ENCODE results near the gene APBA1. TPM values are rescaled to one million over a fixed set of nuclear protein-coding genes. Genes with fewer than 3 reads are reported as not detected.

APBA1 gene
- total and polyA plus RNA-seq, 9 of the 15 experiments (the other 6 are each of a cell fraction or from before 2014, with no cell fraction given): 0.01 to 0.02 TPM; not detected in 7

GRCh38 chr9:69535911-69536310 is 136.3 kb downstream of the APBA1 start:
- no peak overlapping the region for H3K4me3 ChIP-seq
- no peak for ATAC-seq
- in situ Hi-C loops (cut with MboI): loop anchor here (25.0 kb wide), 1 partner anchor 474 kb away; no protein-coding TSS in a partner anchor
- H3K9me1 ChIP-seq (ENCODE audit: control insufficient read depth, insufficient read depth, low read length): no peaks in the 10 kb centered on the region
- WGBS (ENCODE audit: insufficient coverage, low coverage, missing lambda C conversion rate): 0% methylated on average over 1 of the region's 1 CpG
- no peaks in the 10 kb centered on the region for H3K9me3 ChIP-seq (replicated peaks; ENCODE audit: control insufficient read depth, insufficient read depth, low read depth, low read length)
- H3K4me2 ChIP-seq (ENCODE audit: insufficient read depth, low read length): no peak overlapping the region
- H3K27ac ChIP-seq (ENCODE audit: extremely low read depth, low read depth, low read length): no peak overlapping the region
- DNase-seq (ENCODE audit: extremely low read depth in 1 of 4, low spot score in 3 of 4): no peak
- H3K79me2 ChIP-seq (ENCODE audit: control insufficient read depth, insufficient read depth, low read length): no peaks in the 10 kb centered on the region
- no peak overlapping the region for H2AFZ ChIP-seq (ENCODE audit: low read depth, low read length)
- H3K4me1 ChIP-seq (replicated peaks in 1 of 2; ENCODE audit: control insufficient read depth in 2 of 2, insufficient read depth in 2 of 2, low read length in 2 of 2): no peaks in the 10 kb centered on the region
- intact Hi-C loops (cut with micrococcal nuclease): no loop called here
- no peaks in the 10 kb centered on the region for H3K36me3 ChIP-seq (ENCODE audit: control insufficient read depth, insufficient read depth, low read length)
- H3K9ac ChIP-seq (ENCODE audit: insufficient read depth in 1 of 2, low read depth in 2 of 2, low read length in 2 of 2): no peak overlapping the region
- TF ChIP-seq ZFP30 (CRISPR knock-in tag; IDR thresholded peaks at IDR 0.05; ENCODE audit: borderline replicate concordance) (no peak), CBX2 (IDR thresholded peaks at IDR 0.05; ENCODE audit: insufficient read depth, low read length, poor library complexity, severe bottlenecking) (no peak), MEF2A (IDR thresholded peaks at IDR 0.05; ENCODE audit: control insufficient read depth, low read depth, low read length) (no peak), DMBX1 (CRISPR knock-in tag; IDR thresholded peaks at IDR 0.05; ENCODE audit: borderline replicate concordance) (no peak)
- POLR2A ChIA-PET: no interaction called here
- CTCF ChIA-PET (ENCODE audit: low intra/inter-chr PET ratio): no interaction called here
- H3K27me3 ChIP-seq (ENCODE audit: control insufficient read depth in 2 of 2, insufficient read depth in 2 of 2, low read length in 2 of 2): no peaks in the 10 kb centered on the region; a peak in 1 of 5 replicates
- no peaks in the 10 kb centered on the region for H4K20me1 ChIP-seq (replicated peaks; ENCODE audit: control insufficient read depth, insufficient read depth, low read length)
- BruUV-seq (replicated peaks): no TSS peak
- FAIRE-seq: no peak

- Histone ChIP-seq H3K36me3 (ENCODE audit: control insufficient read depth, insufficient read depth, low read length) (no peaks in the 10 kb centered on the region), H2AFZ (ENCODE audit: low read depth, low read length) (no peak overlapping the region), H3K9me3 (replicated peaks; ENCODE audit: control insufficient read depth, insufficient read depth, low read depth, low read length) (no peaks in the 10 kb centered on the region), H3K4me2 (ENCODE audit: insufficient read depth, low read length) (no peak overlapping the region), H3K27ac (ENCODE audit: extremely low read depth, low read depth, low read length) (no peak overlapping the region), H3K4me1 (replicated peaks in 1 of 2; ENCODE audit: control insufficient read depth in 2 of 2, insufficient read depth in 2 of 2, low read length in 2 of 2) (no peaks in the 10 kb centered on the region), H4K20me1 (replicated peaks; ENCODE audit: control insufficient read depth, insufficient read depth, low read length) (no peaks in the 10 kb centered on the region), H3K9ac (ENCODE audit: insufficient read depth in 1 of 2, low read depth in 2 of 2, low read length in 2 of 2) (no peak overlapping the region), H3K27me3 (ENCODE audit: control insufficient read depth in 2 of 2, insufficient read depth in 2 of 2, low read length in 2 of 2) (no peaks in the 10 kb centered on the region; a peak in 1 of 5 replicates), H3K9me1 (ENCODE audit: control insufficient read depth, insufficient read depth, low read length) (no peaks in the 10 kb centered on the region), H3K79me2 (ENCODE audit: control insufficient read depth, insufficient read depth, low read length) (no peaks in the 10 kb centered on the region), H3K4me3 (no peak overlapping the region)
- intact Hi-C loops (cut with micrococcal nuclease) (no loop called here), in situ Hi-C loops (cut with MboI) (loop anchor here (25.0 kb wide), 1 partner anchor 473 kb away; no protein-coding TSS in a partner anchor)
- CTCF ChIA-PET (ENCODE audit: low intra/inter-chr PET ratio): no interaction called here
- POLR2A ChIA-PET: no interaction called here
- 0% methylated on average over 1 of the region's 1 CpG for WGBS (ENCODE audit: insufficient coverage, low coverage, missing lambda C conversion rate)
- ATAC-seq (no peak), FAIRE-seq (no peak), DNase-seq (ENCODE audit: extremely low read depth in 1 of 4, low spot score in 3 of 4) (no peak)
- TF ChIP-seq SIRT6 (IDR thresholded peaks at IDR 0.05; ENCODE audit: low read depth, low read length): no peak
- TF ChIP-seq RFX7 (CRISPR knock-in tag; IDR thresholded peaks at IDR 0.05): no peak
- no peak for TF ChIP-seq CREBBP (IDR thresholded peaks at IDR 0.05; ENCODE audit: low read depth, low read length)
- no peak for TF ChIP-seq DDX20 (tag; IDR thresholded peaks at IDR 0.05; ENCODE audit: low read depth)
- no peak for TF ChIP-seq ZBTB17 (CRISPR knock-in tag; IDR thresholded peaks at IDR 0.05)
- no peak for TF ChIP-seq ZNF699 (CRISPR knock-in tag; IDR thresholded peaks at IDR 0.05; ENCODE audit: insufficient replicate concordance)
- BruUV-seq (replicated peaks): no TSS peak
Measured at GRCh38 chr9:69535286-69535832, 136.8 kb downstream of the APBA1 start.
